ENCODE data around the gene KLHL18.

KLHL18 gene

DNA sequence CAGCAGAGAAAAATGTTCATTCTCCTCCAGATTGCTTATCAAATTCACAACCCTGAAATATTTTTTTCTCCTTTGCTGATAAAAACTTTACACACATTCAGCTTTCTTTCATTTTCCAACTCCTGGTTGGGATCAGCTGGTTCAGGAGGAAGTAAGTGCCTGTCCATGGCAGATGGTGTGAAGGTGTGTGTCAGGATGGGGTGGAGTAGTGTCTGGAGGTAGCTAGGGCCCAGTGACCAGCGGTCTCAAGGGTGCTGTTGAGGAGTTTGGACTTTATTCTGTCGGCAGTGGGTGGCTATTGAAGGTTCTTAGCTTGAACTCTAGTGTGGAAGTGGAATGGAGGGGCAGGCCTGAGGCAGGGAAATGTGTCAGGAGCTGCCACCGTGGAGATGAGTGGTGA is 51.2 kb downstream of the KLHL18 start:
- H3K4me3 ChIP-seq (ENCODE audit: low read depth, low read length), result no peak overlapping the region
- TF ChIP-seq, protein P1, sequence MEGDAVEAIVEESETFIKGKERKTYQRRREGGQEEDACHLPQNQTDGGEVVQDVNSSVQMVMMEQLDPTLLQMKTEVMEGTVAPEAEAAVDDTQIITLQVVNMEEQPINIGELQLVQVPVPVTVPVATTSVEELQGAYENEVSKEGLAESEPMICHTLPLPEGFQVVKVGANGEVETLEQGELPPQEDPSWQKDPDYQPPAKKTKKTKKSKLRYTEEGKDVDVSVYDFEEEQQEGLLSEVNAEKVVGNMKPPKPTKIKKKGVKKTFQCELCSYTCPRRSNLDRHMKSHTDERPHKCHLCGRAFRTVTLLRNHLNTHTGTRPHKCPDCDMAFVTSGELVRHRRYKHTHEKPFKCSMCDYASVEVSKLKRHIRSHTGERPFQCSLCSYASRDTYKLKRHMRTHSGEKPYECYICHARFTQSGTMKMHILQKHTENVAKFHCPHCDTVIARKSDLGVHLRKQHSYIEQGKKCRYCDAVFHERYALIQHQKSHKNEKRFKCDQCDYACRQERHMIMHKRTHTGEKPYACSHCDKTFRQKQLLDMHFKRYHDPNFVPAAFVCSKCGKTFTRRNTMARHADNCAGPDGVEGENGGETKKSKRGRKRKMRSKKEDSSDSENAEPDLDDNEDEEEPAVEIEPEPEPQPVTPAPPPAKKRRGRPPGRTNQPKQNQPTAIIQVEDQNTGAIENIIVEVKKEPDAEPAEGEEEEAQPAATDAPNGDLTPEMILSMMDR (IDR thresholded peaks at IDR 0.05), result no peak
- H3K27me3 ChIP-seq (ENCODE audit: control insufficient read depth, insufficient read depth, low read length), result no peaks in the 10 kb centered on the region
- peaks cover 2% of the 10 kb centered on the region for H3K79me2 ChIP-seq
- H2AFZ ChIP-seq, result no peak overlapping the region
- H3K27ac ChIP-seq, result no peak overlapping the region
- H3K4me1 ChIP-seq, result no peaks in the 10 kb centered on the region
- no peak overlapping the region for H3K4me2 ChIP-seq (ENCODE audit: low read length)
- no peaks in the 10 kb centered on the region for H3K9me3 ChIP-seq (ENCODE audit: control insufficient read depth, low read length)
- no peaks in the 10 kb centered on the region for H3K36me3 ChIP-seq (ENCODE audit: control insufficient read depth, insufficient read depth, low read length)
- no peak overlapping the region for H3K9ac ChIP-seq

DNA sequence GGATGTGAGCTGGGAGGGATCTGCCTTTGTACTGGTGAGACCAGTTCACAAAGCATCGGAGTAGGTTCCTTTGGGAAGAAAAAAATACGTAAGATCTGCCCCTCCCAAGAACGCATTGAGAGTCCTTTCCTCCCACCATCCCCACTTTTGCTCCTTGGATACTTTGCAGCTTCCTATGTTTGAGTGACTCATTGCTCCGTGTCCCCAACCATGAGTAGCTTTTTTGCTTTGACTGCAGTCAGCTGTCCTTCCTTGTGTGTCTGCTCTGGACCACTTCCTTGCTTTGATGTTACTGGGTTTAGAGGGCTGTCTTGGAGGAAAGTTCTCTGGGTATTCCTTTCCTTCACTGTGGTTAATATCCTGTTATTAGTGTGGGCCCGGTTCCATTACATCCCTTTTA is 54.9 kb downstream of the KLHL18 start:
- TF ChIP-seq, protein P1 (IDR thresholded peaks at IDR 0.05), result no peak
- no peaks in the 10 kb centered on the region for H3K9me3 ChIP-seq (ENCODE audit: control insufficient read depth, low read length)
- no peaks in the 10 kb centered on the region for H3K4me1 ChIP-seq
- no peaks in the 10 kb centered on the region for H3K79me2 ChIP-seq
- no peak overlapping the region for H2AFZ ChIP-seq
- no peak overlapping the region for H3K4me2 ChIP-seq (ENCODE audit: low read length)
- H3K27me3 ChIP-seq (ENCODE audit: control insufficient read depth, insufficient read depth, low read length), result no peaks in the 10 kb centered on the region
- H3K4me3 ChIP-seq (ENCODE audit: low read depth, low read length), result no peak overlapping the region
- no peak overlapping the region for H3K9ac ChIP-seq
- no peak overlapping the region for H3K27ac ChIP-seq
- no peaks in the 10 kb centered on the region for H3K36me3 ChIP-seq (ENCODE audit: control insufficient read depth, insufficient read depth, low read length)

DNA sequence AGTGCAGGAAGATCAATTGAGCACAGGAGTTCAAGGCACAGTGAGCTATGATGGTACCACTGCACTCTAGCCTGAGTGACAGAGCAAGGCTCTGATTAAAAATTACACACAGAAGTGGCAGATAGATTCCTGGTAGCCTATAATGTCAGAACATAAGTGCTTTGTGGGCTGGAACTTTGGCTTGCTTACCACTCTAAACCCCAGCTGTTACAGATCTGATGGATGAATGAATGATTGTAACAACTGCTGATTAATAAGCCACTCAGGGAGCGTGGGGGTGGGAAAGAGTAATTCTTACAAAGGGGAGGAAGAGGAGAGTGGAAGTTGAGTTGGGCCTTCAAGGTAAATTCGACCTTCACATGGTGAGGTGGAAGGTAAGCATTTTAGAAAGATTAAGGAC is 57.2 kb downstream of the KLHL18 start:
- Histone ChIP-seq H3K4me3 (ENCODE audit: low read depth, low read length) (no peak overlapping the region), H3K9ac (no peak overlapping the region), H3K79me2 (no peaks in the 10 kb centered on the region), H3K36me3 (ENCODE audit: control insufficient read depth, insufficient read depth, low read length) (no peaks in the 10 kb centered on the region), H3K27me3 (ENCODE audit: control insufficient read depth, insufficient read depth, low read length) (no peaks in the 10 kb centered on the region), H3K4me2 (ENCODE audit: low read length) (no peak overlapping the region), H3K4me1 (no peaks in the 10 kb centered on the region), H3K9me3 (ENCODE audit: control insufficient read depth, low read length) (no peaks in the 10 kb centered on the region), H2AFZ (no peak overlapping the region), H3K27ac (no peak overlapping the region)
- TF ChIP-seq, protein P1 (IDR thresholded peaks at IDR 0.05), result no peak

DNA sequence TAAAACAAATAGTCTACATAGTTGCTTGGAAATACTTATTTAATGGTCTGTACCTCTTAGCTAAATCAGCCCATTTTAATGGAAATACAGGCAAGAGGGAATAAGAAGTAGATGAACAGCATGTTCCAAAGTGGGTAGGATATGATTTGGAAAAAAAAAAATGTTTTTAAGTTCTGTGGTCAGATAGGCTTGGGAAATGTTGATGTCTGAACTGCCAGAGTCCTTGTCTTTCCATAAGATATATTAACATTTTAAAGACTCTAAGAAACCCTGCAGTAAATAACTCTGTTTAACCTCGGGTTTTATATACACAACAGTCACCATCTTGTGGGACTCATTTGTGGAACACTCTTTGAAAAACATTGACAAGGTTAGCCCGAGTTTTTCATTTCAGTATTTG is 58.1 kb downstream of the KLHL18 start:
- Histone ChIP-seq H3K4me3 (ENCODE audit: low read depth, low read length) (no peak overlapping the region), H3K4me1 (no peaks in the 10 kb centered on the region), H3K27me3 (ENCODE audit: control insufficient read depth, insufficient read depth, low read length) (no peaks in the 10 kb centered on the region), H2AFZ (no peak overlapping the region), H3K27ac (no peak overlapping the region), H3K9me3 (ENCODE audit: control insufficient read depth, low read length) (no peaks in the 10 kb centered on the region), H3K36me3 (ENCODE audit: control insufficient read depth, insufficient read depth, low read length) (no peaks in the 10 kb centered on the region), H3K79me2 (no peaks in the 10 kb centered on the region), H3K9ac (no peak overlapping the region), H3K4me2 (ENCODE audit: low read length) (no peak overlapping the region)
- TF ChIP-seq, protein P1 (IDR thresholded peaks at IDR 0.05), result no peak

DNA sequence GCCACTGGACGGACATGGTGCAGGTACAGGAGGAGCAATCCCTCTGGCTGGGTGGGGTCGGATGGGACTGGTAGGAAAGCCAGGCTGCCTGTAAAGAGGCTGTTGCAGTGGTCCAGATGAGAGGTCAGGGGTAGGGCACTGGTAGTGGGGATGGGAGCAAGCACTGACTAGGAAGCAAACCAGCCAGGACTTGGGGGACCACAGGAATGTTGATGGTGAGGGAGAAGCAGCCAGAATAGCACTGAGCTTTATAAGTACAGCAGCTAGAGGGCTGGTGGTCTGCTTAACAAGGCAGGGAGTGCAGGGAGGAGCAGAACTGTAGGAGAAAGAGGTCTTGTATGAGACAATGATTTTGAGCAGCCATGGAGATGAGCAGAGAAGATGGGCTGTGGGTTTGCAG is 59.4 kb downstream of the KLHL18 start:
- H3K79me2 ChIP-seq, result no peaks in the 10 kb centered on the region
- TF ChIP-seq, protein P1 (IDR thresholded peaks at IDR 0.05), result no peak
- no peaks in the 10 kb centered on the region for H3K9me3 ChIP-seq (ENCODE audit: control insufficient read depth, low read length)
- H2AFZ ChIP-seq, result no peak overlapping the region
- H3K4me3 ChIP-seq (ENCODE audit: low read depth, low read length), result no peak overlapping the region
- no peaks in the 10 kb centered on the region for H3K4me1 ChIP-seq
- no peaks in the 10 kb centered on the region for H3K27me3 ChIP-seq (ENCODE audit: control insufficient read depth, insufficient read depth, low read length)
- no peak overlapping the region for H3K4me2 ChIP-seq (ENCODE audit: low read length)
- no peaks in the 10 kb centered on the region for H3K36me3 ChIP-seq (ENCODE audit: control insufficient read depth, insufficient read depth, low read length)
- no peak overlapping the region for H3K9ac ChIP-seq
- H3K27ac ChIP-seq, result no peak overlapping the region
